Stimulated activated CD8-positive, alpha-beta memory T cell treated with anti-CD3 and anti-CD28 coated beads, Interleukin-2, amount 100 ng/mL, for 1 hour (primary cell): ENCODE measurements around the gene GJB5.
"Not testable (repeated sequence)": the region's sequence is repeated elsewhere in the genome, so short reads cannot be mapped to it uniquely, and the experiment has no call there.

Experiments used
- DNase-seq, 2 donors: peaks; one replicate each; pipeline ENCODE4 v3.0.0-alpha.2; 2020; ENCODE audit warnings: low read depth in 2 of 2

The GJB5 gene

GRCh38 chr1:34754964-34755637, at the start of gene GJB5:
Gene GJB5, plus strand, starts transcription at chr1:34755047. Its CDS starts 2,284 bp downstream, at chr1:34757331.
- DNase-seq = no peak

GRCh38 chr1:34705077-34705476, 49.8 kb upstream of the GJB5 start:
- no peak for DNase-seq

- DNase-seq = no peak
Measured at GRCh38 chr1:34708106-34708505, 46.7 kb upstream of the GJB5 start.

GRCh38 chr1:34709547-34709946, 45.3 kb upstream of the GJB5 start:
- no peak for DNase-seq

GRCh38 chr1:34710812-34711211, 44.0 kb upstream of the GJB5 start:
- DNase-seq = no peak

GRCh38 chr1:34711485-34711884, 43.4 kb upstream of the GJB5 start:
- DNase-seq = no peak

GRCh38 chr1:34712007-34712688, 42.7 kb upstream of the GJB5 start:
- no peak for DNase-seq

GRCh38 chr1:34713443-34713842, 41.4 kb upstream of the GJB5 start:
- no peak for DNase-seq

GRCh38 chr1:34714386-34714785, 40.5 kb upstream of the GJB5 start:
- no peak for DNase-seq

- no peak for DNase-seq
Measured at GRCh38 chr1:34715139-34715538, 39.7 kb upstream of the GJB5 start.

GRCh38 chr1:34721241-34721640, 33.6 kb upstream of the GJB5 start:
- no peak for DNase-seq

GRCh38 chr1:34721646-34722355, 33.0 kb upstream of the GJB5 start:
- no peak for DNase-seq

- no peak for DNase-seq
Measured at GRCh38 chr1:34726861-34727260, 28.0 kb upstream of the GJB5 start.

- DNase-seq = no peak
Measured at GRCh38 chr1:34730485-34730884, 24.4 kb upstream of the GJB5 start.

- DNase-seq = not testable (repeated sequence)
Measured at GRCh38 chr1:34732831-34733230, 22.0 kb upstream of the GJB5 start.

- no peak for DNase-seq
Measured at GRCh38 chr1:34736692-34737091, 18.2 kb upstream of the GJB5 start.

GRCh38 chr1:34737236-34737635, 17.6 kb upstream of the GJB5 start:
- DNase-seq = not testable (repeated sequence)

- no peak for DNase-seq
Measured at GRCh38 chr1:34739613-34740012, 15.2 kb upstream of the GJB5 start.

- no peak for DNase-seq
Measured at GRCh38 chr1:34740161-34740868, 14.5 kb upstream of the GJB5 start.

- peak; percentile 48 to 49 for DNase-seq
Measured at GRCh38 chr1:34742667-34743270, 12.1 kb upstream of the GJB5 start.

GRCh38 chr1:34743775-34744174, 11.1 kb upstream of the GJB5 start:
- DNase-seq = no peak

GRCh38 chr1:34744851-34745250, 10.0 kb upstream of the GJB5 start:
- DNase-seq = no peak
